ENCODE data around the gene MAP3K14.

DNA sequence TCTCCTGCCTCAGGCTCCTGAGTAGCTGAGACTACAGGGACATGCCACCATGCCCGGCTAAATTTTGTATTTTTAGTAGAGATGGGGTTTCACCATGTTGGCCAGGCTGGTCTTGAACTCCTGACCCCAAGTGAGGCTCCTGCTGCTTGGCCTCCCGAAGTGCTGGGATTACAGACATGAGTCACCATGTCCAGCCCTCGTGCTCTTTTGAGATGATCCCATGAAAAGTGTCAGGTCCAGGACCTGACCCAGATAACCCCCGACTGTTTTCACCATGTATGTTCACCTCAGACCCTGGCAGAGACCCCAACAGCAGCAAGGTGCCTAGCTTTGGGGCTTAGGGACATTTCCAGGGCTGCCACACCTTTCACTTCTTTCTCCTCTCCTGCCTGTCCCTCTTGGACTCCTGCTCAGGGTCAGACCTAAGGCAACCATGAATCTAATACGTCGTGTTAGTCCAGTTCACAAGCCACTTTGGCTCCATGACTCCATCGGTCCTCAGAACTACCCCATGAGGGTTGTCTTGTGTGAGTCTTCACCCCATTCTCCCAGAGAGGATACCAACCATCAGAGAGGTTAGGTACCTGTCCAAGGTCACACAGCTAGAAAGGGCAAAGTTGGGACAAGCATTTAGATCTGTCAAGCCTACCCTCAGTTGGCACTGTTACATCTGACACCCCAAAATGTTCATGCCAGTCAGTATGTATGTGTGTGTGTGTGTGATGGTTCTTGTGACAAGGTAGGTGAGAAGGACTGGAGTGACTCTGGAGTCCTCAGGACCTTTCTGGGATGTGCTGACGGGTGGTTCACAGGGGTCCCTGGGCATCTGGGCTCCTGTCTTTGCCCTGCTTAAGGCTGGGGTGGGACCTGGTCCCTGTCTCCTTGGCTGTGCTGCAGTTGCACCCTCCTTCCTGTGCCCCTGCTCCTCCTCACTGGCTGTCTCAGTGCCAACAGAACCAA, 23.1 kb upstream of the MAP3K14 start:
- TF ChIP-seq POLR2AphosphoS5 (IDR thresholded peaks at IDR 0.05; ENCODE audit: low read depth, low read length) (no peak), TAF1 (IDR thresholded peaks at IDR 0.05; ENCODE audit: borderline replicate concordance, insufficient read depth, low read length) (no peak), FOXP2 (optimal IDR thresholded peaks at IDR 0.05; ENCODE audit: borderline replicate concordance, extremely low read depth, extremely low read length, insufficient read depth) (no peak), SIN3A (IDR thresholded peaks at IDR 0.05; ENCODE audit: borderline replicate concordance, insufficient read depth, low read length) (no peak)

Measured in PFSK-1 (cell line).